H9 (cell line): ENCODE data around the gene KCNMB2. TPM values are rescaled to one million over a fixed set of nuclear protein-coding genes. Genes with fewer than 3 reads are reported as not detected.
"Not testable (repeated sequence)": the region's sequence is repeated elsewhere in the genome, so short reads cannot be mapped to it uniquely, and the experiment has no call there.

ENCODE experiments used
- DNase-seq: peaks from one replicate; pipeline ENCODE4 v3.0.0-alpha.2; 2017
- H2AFZ ChIP-seq: one replicate; pipeline ENCODE4 v1.6.1; 2013; ENCODE audit warnings: mild to moderate bottlenecking, low read length, control low read depth, moderate library complexity
- H2AK5ac ChIP-seq: 2 replicates; pipeline ENCODE4 v1.6.1; 2013; ENCODE audit warnings: low read length, control low read depth, mixed read lengths; ENCODE audit not compliant: insufficient read length
- H2BK120ac ChIP-seq: one replicate; pipeline ENCODE4 v1.6.1; 2013; ENCODE audit warnings: low read depth, mild to moderate bottlenecking, low read length, control low read depth, inconsistent platforms; ENCODE audit not compliant: poor library complexity, severe bottlenecking
- H2BK12ac ChIP-seq: 2 replicates; pipeline ENCODE4 v1.6.1; 2013; ENCODE audit warnings: low read length, control low read depth, mixed read lengths, low read depth; ENCODE audit not compliant: insufficient read length
- H2BK15ac ChIP-seq: 2 replicates; pipeline ENCODE4 v1.6.1; 2013; ENCODE audit warnings: low read depth, low read length, control low read depth
- H2BK20ac ChIP-seq: one replicate; pipeline ENCODE4 v1.6.1; 2013; ENCODE audit warnings: low read depth, mild to moderate bottlenecking, low read length, control low read depth, inconsistent platforms; ENCODE audit not compliant: poor library complexity, severe bottlenecking
- H2BK5ac ChIP-seq: 2 replicates; pipeline ENCODE4 v1.6.1; 2013; ENCODE audit warnings: low read length, control low read depth, mixed read lengths; ENCODE audit not compliant: insufficient read length
- H3K14ac ChIP-seq: 2 replicates; pipeline ENCODE4 v1.6.1; 2013; ENCODE audit warnings: low read length, control low read depth; ENCODE audit not compliant: insufficient read depth
- H3K18ac ChIP-seq: 2 replicates; pipeline ENCODE4 v1.6.1; 2013; ENCODE audit warnings: low read depth, mild to moderate bottlenecking, mixed read lengths, low read length, control low read depth; ENCODE audit not compliant: insufficient read length
- H3K23ac ChIP-seq: 2 replicates; pipeline ENCODE4 v1.6.1; 2013; ENCODE audit warnings: low read length, control low read depth, mixed read lengths, low read depth; ENCODE audit not compliant: insufficient read length
- H3K23me2 ChIP-seq: 2 replicates; pipeline ENCODE4 v1.6.1; 2013; ENCODE audit warnings: low read depth, mild to moderate bottlenecking, mixed read lengths, low read length, control low read depth; ENCODE audit not compliant: insufficient read length, poor library complexity, severe bottlenecking
- H3K27ac ChIP-seq: 2 replicates; pipeline ENCODE4 v1.5.1; 2013; ENCODE audit warnings: low read length, control low read depth, mixed read lengths, low read depth; ENCODE audit not compliant: insufficient read length
- H3K27me3 ChIP-seq: 2 replicates; pipeline ENCODE4 v1.6.1; 2013; ENCODE audit warnings: low read length, control low read depth, inconsistent platforms; ENCODE audit not compliant: insufficient read depth
- H3K4ac ChIP-seq: 2 replicates; pipeline ENCODE4 v1.6.1; 2013; ENCODE audit warnings: low read depth, mild to moderate bottlenecking, control low read depth, inconsistent platforms, low read length, moderate library complexity
- H3K4me1 ChIP-seq: 2 replicates; pipeline ENCODE4 v1.6.1; 2013; ENCODE audit warnings: low read length, control low read depth, inconsistent platforms; ENCODE audit not compliant: insufficient read depth
- H3K4me2 ChIP-seq: 2 replicates; pipeline ENCODE4 v1.6.1; 2013; ENCODE audit warnings: low read length, control low read depth, mixed read lengths; ENCODE audit not compliant: insufficient read length, insufficient read depth
- H3K56ac ChIP-seq: 2 replicates; pipeline ENCODE4 v1.6.1; 2013; ENCODE audit warnings: low read depth, mild to moderate bottlenecking, mixed read lengths, low read length, control low read depth; ENCODE audit not compliant: insufficient read length
- H3K79me1 ChIP-seq: 2 replicates; pipeline ENCODE4 v1.6.1; 2013; ENCODE audit warnings: low read depth, mild to moderate bottlenecking, moderate library complexity, low read length, control low read depth, inconsistent platforms; ENCODE audit not compliant: insufficient read depth, poor library complexity, severe bottlenecking
- H3K79me2 ChIP-seq: 2 replicates; pipeline ENCODE4 v1.6.1; 2013; ENCODE audit warnings: low read length, control low read depth, inconsistent platforms; ENCODE audit not compliant: insufficient read depth
- H3K9ac ChIP-seq: 2 replicates; pipeline ENCODE4 v1.6.1; 2013; ENCODE audit warnings: low read length, control low read depth, mixed read lengths; ENCODE audit not compliant: insufficient read length; ENCODE audit errors: extremely low read depth
- H3K9me3 ChIP-seq: one replicate; pipeline ENCODE4 v1.6.1; 2013; ENCODE audit warnings: low read depth, low read length, inconsistent platforms; ENCODE audit not compliant: control insufficient read depth
- H3T11ph ChIP-seq: one replicate; pipeline ENCODE4 v1.6.1; 2013; ENCODE audit warnings: mild to moderate bottlenecking, low read length, control low read depth, inconsistent platforms
- H4K20me1 ChIP-seq: one replicate; pipeline ENCODE4 v1.6.1; 2013; ENCODE audit not compliant: control insufficient read depth, insufficient read length, insufficient read depth
- H4K5ac ChIP-seq: 2 replicates; pipeline ENCODE4 v1.6.1; 2013; ENCODE audit warnings: low read depth, mild to moderate bottlenecking, mixed read lengths, low read length, control low read depth; ENCODE audit not compliant: insufficient read length
- H4K8ac ChIP-seq: replicated peaks from 2 replicates; pipeline ENCODE4 v1.6.1; 2013; ENCODE audit warnings: low read length, control low read depth, mixed read lengths, low read depth; ENCODE audit not compliant: insufficient read length
- H4K91ac ChIP-seq: 2 replicates; pipeline ENCODE4 v1.6.1; 2013; ENCODE audit warnings: low read depth, mild to moderate bottlenecking, moderate library complexity, mixed read lengths, low read length, control low read depth; ENCODE audit not compliant: insufficient read length
- H3K27ac Mint-ChIP-seq, 3 experiments: 2 replicates in 2 of 3; 3 replicates in 1 of 3; pipeline ENCODE4 v1.8.0; 2020 to 2021; ENCODE audit warnings: mixed read lengths in 3 of 3, mild to moderate bottlenecking in 1 of 3, moderate library complexity in 1 of 3
- H3K27me3 Mint-ChIP-seq: 2 replicates; pipeline ENCODE4 v1.8.0; 2021; ENCODE audit warnings: low read depth, mild to moderate bottlenecking, moderate library complexity, mixed read lengths
- H3K36me3 Mint-ChIP-seq, 3 experiments: 2 replicates in 2 of 3; 3 replicates in 1 of 3; pipeline ENCODE4 v1.8.0; 2020 to 2021; ENCODE audit warnings: low read depth in 3 of 3, mixed read lengths in 3 of 3; ENCODE audit not compliant: insufficient read depth in 1 of 3
- H3K4me1 Mint-ChIP-seq, 2 experiments: 2 replicates each; pipeline ENCODE4 v1.8.0; 2020; ENCODE audit warnings: mixed read lengths in 2 of 2
- H3K4me3 Mint-ChIP-seq, 2 experiments: 2 replicates in 1 of 2; 3 replicates in 1 of 2; pipeline ENCODE4 v1.8.0; 2020 to 2021; ENCODE audit warnings: mild to moderate bottlenecking in 2 of 2, mixed read lengths in 2 of 2, moderate library complexity in 1 of 2
- H3K9me3 Mint-ChIP-seq, 2 experiments: 2 replicates in 1 of 2; 3 replicates in 1 of 2; pipeline ENCODE4 v1.8.0; 2020; ENCODE audit warnings: mild to moderate bottlenecking in 2 of 2, mixed read lengths in 2 of 2, moderate library complexity in 1 of 2
- CTCF ChIP-seq: fragments of 200-600 bp; sonication (generic); conservative IDR thresholded peaks from 3 replicates; pipeline ENCODE4 v1.8.0; 2021; ENCODE audit warnings: antibody characterized with exemption, mild to moderate bottlenecking
- WGBS: extraction: QIAGEN DNeasy Blood & Tissue Kit; methylation state at CpG from one replicate; pipeline ENCODE4 v1.1.7; 2013; ENCODE audit warnings: missing lambda C conversion rate, low lambda C conversion rate, mixed read lengths; ENCODE audit not compliant: insufficient read length; ENCODE audit errors: extremely low coverage; 5-methylcytosine and 5-hydroxymethylcytosine counted together
- total RNA-seq: library from RNA; stranded (reverse); gene quantifications from 2 replicates; pipeline ENCODE4 v1.2.1, GENCODE V29; 2021

The KCNMB2 gene
- total RNA-seq, 1 experiment from 2014 or later = not detected

- H3K23me2 ChIP-seq, H2AFZ ChIP-seq, H3K27ac ChIP-seq, H3K4me1 ChIP-seq, H3K14ac ChIP-seq, H3K23ac ChIP-seq, H4K20me1 ChIP-seq, H3K27me3 ChIP-seq, H3K9ac ChIP-seq, H2AK5ac ChIP-seq, H3K4me2 ChIP-seq, H4K8ac ChIP-seq, H3K9me3 ChIP-seq, H3T11ph ChIP-seq, H3K27ac Mint-ChIP-seq, H4K5ac ChIP-seq, H3K79me2 ChIP-seq, H2BK120ac ChIP-seq, H3K4ac ChIP-seq, H2BK15ac ChIP-seq, H2BK20ac ChIP-seq, H3K4me3 Mint-ChIP-seq, H2BK12ac ChIP-seq, H3K27me3 Mint-ChIP-seq, H3K56ac ChIP-seq, DNase-seq, H3K18ac ChIP-seq, H3K4me1 Mint-ChIP-seq, H4K91ac ChIP-seq, H3K79me1 ChIP-seq, H2BK5ac ChIP-seq: not testable (repeated sequence)
- no CpG with 5 or more reads among the region's 6 CpGs for WGBS
- peaks cover 12 to 22% (median 19%) of the 10 kb centered on the region in 3 experiments; a peak in 6 of 7 replicates for H3K36me3 Mint-ChIP-seq
- H3K9me3 Mint-ChIP-seq = peaks cover 10 to 11% of the 10 kb centered on the region in 2 experiments; a peak in 4 of 5 replicates
- TF ChIP-seq CTCF = peak; percentile 36
Observed at GRCh38 chr3:178745861-178746655, 209.8 kb downstream of the KCNMB2 start.
